GM19240 (cell line): Measurements from ENCODE around the gene B3GNT9.

Experiments used
- DNase-seq: peaks from one replicate; pipeline ENCODE4 v3.0.0; 2011; ENCODE audit warnings: low spot score; ENCODE audit not compliant: insufficient read length

Gene B3GNT9

DNA sequence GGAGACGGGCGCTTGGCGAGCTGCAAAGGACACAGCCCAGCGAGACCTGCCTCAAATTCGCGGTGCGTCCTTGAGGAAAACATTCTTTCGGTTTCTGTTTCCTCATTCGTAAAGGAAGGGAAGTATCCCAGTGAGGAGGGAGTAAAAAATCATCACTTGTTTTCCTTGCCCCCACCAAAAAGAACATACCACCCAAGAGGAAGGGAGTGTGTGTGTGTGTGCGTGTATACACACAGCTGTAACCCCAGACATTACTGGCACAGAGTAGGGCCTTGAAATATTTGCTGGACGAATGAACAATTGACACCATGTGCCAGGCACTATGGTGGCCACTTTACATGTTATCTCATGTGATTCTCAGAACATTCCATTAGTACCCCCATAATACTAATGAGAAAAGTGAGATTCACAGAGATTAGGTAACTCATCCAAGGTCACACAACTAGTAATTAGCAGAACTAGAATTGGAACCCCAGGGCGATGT, 34.9 kb upstream of the B3GNT9 start:
- no peak for DNase-seq

DNA sequence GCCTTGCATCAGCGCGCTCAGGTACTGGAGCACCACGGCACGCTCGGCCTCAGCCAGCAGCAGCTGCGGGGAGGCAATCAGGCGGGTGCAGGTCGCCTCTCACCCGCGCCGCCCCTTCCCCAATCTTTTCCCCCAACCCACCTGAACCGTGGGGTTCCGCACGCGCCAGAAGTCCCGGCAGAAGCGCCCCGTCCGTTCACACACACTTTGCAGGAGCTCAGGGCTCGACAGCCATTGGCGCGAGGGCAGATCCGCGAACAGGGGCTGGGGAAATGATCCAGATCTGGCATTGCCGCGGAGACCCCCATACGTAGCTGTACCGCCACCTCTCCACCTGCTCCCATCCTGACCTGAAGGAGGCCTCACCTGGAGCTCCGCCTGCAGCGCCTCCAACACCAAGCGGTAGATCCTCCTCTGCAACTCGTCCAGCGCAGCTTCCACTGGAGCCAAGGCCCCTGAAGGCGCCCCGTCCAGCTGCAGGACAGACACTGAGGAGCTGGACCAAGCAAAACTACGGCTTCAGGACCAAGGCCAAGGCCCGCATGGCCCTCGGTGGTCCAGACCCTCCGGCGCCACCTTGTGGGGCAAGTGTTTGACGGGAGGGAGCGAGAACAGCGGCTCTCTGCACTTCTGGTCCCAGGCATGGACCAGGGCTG, 34.3 kb upstream of the B3GNT9 start:
- DNase-seq: no peak

DNA sequence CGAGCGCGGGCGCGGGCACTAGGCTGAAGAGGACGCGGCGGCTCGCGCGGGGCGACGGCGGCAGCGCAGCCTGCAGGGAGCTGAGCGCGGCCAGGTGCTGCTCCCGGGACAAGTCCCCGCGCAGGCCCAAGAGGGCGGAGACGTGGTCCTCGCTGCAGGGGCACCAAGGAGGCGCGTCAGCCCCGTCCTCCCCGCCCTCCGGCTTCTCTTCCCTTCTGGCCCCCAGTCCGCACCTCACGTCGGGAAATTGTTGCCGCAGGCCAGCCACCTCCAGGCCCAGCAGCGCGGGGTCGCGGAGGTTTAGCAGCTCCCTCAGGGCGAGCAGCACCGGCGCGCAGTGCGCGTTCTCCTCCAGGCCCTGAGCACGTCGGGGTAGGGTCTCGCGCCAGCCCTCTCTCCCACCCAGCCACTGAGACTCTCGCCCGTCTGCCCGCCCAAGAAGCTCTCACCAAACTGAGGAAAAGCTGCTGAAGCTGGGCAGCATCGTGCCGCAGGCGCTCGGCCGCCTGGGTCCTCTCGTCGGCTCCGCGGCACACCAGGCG, 33.7 kb upstream of the B3GNT9 start:
- DNase-seq: no peak

DNA sequence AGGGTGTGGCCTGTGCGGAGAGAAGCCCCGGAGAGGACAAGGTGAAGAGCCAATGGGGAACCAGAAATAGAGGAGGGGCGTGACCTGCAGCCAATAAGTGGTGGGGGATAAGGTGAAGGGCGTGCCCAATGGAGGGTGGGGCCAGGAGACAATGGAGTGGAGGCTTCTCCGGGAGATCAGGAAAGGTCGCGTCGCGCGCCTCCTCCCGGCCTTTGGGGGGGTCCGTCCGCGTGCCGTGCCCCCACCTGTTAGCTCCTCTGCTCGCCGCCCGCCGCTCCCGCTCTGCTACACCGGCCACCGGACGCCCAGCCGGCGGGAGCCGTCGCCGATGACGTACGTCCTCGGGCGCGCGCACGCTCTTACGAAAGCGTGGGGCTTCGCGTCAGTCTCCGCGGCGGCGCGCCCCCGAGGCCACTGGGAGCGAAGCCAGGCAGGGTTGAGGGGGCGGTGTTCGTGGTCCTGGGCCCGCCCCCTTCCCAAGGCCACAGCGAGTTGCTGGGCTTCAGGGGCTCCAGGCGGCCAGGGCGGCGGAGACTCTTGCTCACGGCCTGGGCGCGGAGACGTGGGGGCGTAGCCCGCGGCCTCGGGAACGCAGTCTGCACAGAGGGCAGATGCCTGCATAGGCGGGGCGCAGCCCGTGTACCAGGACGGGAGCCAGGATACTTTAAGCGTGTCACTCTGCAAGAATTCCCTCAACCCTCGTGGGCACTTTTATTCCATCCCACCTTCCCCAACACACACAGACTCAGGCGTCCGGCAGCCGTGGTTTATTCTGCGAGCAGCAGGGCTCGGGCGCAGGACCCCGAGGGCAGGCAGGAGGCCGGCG, 33.0 kb upstream of the B3GNT9 start, which contains the start of gene MATCAP1:
Gene MATCAP1 (minus strand): TSS at position 337 of the 826 bp plus-strand sequence. CDS start 3,353 bp downstream, outside the sequence.
- peak; percentile 100 for DNase-seq

DNA sequence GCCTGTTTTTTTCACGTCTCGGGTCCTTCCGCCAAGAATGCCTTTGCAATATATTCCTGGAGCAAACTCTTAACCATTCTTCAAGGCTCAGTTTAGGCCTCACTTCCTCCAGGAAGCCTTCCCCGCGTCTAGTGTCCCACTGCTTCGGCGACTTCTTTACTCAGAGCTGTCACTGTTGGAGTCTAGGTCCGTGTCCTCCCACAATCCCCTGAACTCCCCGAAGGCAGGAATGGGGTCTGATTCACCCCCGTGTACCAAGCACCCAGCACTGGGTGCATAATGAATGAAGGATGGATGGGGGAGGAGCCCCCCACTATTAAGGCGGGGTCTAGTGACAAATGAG, 32.5 kb upstream of the B3GNT9 start:
- no peak for DNase-seq

DNA sequence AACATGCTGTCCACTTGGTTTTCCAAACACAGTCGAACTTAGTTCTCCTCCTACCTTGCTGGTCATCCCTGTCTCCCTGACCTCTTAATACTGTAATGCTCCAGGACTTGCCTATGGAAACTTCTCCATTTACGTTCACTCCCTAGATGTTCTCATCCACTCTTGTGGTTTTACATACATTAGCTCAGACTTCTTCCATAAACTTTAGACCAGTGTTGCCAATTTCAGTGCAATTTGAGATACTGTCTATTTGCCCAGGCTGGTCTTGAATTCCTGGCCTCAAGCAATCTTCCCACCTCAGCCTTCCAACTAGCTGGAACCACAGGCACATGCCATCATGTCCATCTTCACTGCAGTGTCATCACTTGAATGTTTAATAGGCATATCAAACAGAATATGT, 31.5 kb upstream of the B3GNT9 start:
- no peak for DNase-seq

DNA sequence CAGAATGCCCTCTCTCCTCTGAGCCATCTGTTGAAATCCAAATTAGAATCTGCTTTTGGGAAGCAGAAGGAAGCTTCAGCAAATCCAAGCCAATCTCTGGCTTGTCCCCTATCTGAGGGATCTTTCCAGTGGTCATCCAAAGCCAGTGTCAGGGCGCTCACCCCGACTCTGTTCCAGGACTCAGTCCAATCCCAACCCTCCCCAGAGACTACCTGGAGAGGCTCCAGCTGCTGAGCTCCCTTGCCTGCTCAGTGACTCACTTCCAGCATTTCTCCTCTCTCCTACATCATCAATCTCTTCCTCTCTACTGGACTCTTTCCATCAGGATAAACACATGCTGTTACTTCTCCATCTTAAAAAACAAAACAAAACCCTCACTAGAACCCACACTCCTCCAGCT, 30.5 kb upstream of the B3GNT9 start:
- DNase-seq: no peak

DNA sequence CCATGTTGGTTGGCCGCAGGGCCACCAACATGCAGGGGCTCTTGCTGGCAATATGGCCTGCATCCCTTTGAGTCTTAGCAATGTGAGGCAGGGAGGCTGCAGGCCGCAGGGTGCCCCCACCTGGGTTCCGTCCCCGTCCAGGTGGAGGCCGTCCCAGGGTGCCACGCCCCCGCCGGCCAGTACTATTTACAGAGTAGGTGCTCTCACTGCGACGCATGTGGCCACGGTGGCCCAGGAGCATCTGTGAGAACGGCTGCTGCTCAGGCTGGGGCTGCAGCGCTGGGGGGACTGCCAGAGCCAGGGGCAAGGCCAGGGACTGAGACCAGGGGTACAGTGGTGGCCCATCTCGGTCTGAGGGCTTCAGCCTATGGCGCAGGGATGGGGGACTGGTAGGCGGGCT, 29.4 kb upstream of the B3GNT9 start:
- DNase-seq: no peak

DNA sequence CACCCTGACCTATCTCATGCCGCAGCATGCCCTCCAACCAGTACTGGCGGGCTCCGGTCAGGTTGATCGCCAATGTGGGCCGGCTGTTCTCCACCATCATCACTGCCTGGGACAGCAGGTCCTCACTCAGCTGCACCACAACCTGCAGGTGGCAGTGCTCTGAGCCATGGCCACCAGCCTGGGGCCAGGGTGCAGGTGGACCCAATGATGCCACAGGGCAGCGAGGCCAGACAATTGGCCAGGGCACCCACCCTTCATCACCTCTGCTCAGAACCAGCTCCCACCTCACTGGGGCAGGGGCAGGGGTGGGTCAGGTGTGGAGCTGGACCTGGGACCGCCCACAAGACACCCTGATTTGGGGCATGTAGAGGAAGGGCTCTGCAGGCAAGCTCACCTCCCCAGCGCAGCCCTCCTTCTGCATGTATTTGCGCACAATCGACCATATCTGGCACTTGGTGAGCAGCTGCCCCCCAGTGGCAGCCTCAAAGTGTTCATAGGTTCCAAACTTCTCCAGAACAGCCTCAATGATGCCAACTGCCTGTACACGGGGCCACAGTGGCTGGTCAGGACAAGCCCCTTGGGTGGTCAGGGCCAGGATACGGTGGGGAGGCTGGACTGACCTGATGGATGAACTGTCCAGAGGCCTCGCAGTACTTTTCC, 28.8 kb upstream of the B3GNT9 start:
- DNase-seq: no peak

DNA sequence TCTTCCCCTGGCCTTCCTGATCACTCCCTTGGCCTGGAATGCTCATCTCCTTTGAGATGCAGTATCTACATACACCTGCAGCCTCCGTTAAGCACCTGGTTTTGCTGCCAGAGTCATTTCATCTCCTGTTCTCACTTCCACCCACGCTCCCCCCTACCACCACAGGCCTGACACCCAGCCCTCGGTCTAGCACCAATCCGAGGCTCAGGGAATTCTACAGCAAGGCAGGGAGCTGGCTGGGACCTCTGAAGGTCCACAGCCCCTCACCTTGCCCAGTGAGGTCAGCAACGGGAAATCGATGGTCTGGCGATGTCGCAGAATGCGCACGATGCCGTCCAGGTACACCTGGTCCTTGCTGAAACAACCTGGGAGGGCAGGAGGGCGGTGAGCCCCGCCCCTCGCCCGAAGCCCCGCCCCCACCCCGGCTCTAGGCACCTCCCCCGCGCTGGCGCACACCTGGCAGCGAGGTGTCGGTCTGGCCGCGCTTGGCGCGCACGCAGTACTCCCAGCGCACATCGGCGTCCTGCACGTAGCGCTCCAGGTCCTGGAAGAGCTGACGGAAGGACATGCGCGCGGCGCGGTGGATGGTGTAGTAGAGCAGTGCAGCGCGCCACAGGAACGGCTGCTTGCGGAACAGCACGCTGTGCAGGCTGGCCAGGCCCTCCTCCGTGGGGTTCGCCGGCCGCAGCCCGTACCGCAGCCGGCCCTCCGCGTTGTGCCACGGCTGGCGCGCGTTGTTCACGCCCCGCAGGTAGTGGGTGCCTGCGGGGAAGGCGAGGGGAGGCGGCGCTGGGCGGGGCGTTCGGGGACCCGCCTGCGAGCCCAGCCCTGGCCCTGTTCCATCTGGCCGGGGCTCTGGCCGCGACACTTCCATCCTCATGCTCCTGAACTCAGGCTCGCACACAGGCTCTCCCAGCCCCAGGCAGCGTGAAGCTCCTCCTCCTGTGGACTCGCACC, 27.2 kb upstream of the B3GNT9 start:
- no peak for DNase-seq

DNA sequence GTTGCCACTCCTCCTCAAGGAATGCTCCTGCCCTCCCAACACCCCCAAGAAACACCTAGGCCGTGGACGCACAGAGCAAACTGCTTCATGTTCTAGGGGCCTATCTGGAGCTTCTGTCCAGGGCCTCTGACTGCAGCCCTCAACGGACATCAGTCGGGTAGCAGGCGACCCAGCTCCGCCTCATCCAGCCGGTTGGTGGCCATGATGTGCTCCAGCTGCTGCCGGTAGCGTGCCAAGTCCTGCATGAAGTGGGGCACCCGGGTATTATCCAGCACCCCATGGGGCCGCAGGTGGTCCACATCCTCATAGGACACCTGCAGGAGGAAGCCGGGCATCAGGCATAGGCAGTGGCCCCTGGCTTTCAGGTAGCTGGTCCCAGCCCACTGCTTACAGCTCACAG, 25.9 kb upstream of the B3GNT9 start:
- no peak for DNase-seq

DNA sequence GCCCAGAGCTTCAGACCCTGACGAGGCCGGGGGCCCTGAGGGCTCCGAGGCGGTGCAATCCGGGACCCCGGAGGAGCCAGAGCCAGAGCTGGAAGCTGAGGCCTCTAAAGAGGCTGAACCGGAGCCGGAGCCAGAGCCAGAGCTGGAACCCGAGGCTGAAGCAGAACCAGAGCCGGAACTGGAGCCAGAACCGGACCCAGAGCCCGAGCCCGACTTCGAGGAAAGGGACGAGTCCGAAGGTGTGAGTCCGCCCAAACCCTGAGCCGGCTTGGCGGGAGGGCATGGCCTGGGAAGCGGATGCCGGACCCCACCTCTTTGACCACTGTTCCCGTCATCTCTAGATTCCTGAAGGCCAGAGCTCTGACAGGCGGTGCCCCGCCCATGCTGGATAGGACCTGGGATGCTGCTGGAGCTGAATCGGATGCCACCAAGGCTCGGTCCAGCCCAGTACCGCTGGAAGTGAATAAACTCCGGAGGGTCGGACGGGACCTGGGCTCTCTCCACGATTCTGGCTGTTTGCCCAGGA, 24.0 kb upstream of the B3GNT9 start:
- DNase-seq: no peak

DNA sequence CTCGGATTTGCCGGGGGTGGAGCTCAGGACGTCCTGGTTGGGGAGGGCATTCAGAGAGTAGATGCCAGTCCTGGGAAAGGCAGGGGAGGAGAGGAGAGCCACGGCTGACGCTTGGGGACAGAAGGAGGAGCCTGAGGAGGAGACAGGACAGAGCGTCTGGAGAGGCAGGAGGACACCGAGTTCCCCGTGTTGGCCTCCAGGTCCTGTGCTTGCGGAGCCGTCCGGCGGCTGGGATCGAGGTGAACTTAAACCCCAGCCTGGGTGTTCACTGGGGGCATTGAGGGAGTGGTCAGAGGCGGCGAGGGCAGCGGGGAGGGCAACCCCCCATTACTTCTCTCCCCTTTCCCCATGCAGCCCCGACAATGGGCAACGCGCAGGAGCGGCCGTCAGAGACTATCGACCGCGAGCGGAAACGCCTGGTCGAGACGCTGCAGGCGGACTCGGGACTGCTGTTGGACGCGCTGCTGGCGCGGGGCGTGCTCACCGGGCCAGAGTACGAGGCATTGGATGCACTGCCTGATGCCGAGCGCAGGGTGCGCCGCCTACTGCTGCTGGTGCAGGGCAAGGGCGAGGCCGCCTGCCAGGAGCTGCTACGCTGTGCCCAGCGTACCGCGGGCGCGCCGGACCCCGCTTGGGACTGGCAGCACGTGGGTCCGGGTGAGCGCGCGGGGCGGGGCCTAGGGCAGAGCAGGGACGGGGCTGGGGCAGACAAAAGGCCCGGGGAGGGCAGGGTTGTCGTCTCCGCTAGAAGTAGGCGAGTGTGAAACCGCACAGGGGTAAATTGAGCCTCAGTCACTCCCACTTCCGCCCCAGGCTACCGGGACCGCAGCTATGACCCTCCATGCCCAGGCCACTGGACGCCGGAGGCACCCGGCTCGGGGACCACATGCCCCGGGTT, 23.3 kb upstream of the B3GNT9 start:
- DNase-seq: no peak

DNA sequence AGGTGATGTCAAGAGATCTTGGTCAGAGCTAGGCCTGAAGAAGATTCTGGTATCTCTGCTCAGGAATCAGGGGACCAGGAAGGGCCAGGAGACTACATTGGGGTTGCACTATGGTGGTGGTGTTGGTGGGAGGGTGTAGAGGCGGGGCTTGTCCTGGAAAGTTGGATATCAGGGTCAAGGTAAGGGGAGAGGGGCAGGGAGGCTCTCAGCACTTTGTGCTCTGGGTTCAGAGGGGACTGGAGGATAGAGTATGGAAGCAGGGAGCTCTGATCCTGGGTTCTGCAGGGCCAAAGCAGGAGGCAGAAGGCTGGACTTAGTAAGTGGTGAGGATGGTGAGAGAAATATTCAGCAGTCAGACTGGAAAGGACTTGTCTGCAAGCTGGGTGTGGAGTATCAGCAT, 22.5 kb upstream of the B3GNT9 start:
- no peak for DNase-seq

DNA sequence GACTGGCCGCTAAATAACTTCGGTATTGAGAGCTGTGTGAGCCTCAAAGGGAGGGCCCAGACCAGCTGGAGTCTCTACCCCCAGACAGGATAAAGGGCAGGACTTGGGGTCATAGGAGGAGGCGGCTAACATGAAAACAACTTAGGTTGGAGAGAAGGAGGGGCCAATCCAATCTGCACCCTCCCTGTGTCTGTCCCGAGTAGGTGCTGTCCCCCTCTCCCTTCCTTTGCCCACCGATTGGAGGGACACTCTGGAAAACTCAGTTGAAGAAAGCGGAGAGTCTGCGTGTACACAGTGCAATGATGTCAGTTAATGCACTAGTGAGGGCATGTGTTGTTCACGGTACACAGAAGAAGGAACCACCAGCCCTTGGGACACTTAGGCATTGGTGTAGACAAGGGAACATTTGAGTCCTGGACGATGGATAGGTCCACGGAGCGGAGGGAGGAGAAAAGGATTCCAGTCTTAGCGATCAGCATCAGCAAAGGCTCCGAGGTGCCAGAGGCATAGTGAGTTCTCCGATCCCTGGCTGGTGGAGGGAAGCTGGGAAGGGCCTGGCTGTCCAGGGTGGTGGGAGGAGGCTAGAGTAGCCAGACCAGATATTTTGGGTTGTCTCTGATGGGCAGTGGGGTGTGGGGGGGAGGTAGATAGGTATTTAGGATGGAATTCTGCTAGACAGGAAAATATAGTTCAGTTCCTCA, 20.3 kb upstream of the B3GNT9 start:
- DNase-seq: no peak

DNA sequence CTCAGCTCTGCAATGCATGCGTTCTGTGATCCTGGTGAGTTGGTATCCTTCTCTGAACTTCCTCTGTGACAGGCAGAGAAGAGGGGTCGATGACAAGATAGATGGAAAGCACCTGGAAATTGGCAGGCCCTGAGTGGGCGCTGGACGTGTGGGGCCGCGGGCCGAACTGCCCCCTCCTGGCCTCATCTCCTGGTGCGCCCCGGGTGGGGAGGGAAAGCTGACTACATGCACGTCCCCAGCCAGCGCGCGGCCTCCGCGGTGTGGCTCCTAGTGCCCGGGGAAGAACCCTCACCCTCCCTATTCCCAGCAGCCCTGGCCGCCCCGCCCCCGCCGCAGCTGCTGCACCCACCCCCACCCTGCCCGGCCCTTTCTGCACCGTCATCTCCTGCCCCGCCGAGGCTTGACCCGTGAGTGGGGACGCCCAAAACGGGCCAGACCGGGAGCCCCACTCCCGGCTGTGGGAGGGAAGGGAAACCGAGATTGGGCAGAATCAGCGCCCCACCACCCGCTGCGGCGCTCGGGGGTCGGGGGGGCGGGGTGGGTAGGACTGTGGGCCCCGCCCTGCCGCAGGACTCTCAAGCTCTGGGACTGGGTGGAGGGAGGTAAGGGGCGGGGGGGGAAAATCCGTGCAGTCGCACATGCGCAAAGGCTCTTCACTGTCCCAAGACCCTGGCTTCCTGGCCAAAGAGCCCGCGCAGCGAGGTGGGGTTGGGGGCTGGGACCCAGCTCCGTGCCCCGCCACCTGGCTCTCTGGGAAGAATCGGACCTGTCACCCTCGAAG, 19.6 kb upstream of the B3GNT9 start, which contains the start of gene NOL3:
Gene NOL3 (plus strand): TSS at position 371 of the 781 bp plus-strand sequence.
- no peak for DNase-seq

DNA sequence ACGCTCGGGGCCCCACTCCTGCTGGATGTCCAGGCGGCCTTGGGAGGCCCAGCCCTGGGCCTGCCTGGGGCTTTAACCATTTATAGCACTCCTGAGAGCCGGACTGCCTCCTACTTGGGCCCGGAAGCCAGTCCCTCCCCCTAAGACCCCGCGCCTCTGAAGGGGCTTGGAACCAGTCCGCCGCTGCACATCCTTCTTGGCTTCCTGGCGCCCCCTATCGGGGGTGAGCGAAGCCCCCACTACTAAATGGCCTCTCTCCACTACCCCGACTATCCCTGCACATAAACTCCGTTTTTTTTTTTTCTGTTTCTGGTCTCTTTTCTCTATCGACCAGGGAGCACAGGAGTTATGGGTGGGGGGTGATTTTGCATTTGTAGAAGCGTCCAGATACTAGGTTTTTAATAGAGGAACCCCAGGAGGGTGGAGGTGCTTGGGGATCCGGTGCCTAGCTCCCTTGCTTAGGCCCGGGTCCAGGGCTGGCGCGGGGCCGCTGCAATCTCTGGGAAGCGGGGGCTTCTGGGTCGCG, 18.9 kb upstream of the B3GNT9 start:
- no peak for DNase-seq

DNA sequence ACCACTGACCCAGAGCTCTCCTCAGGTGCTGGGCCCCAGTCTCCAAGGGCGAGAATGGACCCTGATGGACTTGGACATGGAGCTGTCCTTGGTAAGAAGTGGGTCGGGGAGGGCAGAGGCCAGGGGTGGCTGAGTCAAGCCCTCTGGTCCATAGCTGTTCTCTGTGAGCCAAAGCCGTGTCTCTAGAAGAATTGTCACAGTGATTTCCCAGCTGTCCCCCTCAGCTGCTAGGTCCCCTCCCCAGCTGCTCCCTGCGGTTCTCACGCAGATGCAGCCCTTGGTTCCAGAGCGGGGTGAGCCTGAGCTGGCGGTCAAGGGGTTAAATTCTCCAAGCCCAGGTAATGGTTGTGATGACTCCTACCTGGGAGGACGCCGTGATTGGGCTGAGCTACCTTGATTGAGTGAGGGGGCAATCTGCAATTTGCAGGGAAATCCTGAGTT, 18.2 kb upstream of the B3GNT9 start:
- no peak for DNase-seq
